GM20431 (cell line): Measurements from ENCODE around the gene TUBGCP3.
"Not testable (repeated sequence)": the region's sequence is repeated elsewhere in the genome, so short reads cannot be mapped to it uniquely, and the experiment has no call there.

ENCODE experiments used
- in situ Hi-C: fragments of 300-500 bp; cut with MseI, MboI; formaldehyde crosslinking; loops from one replicate; pipeline ENCODE4 v1.15.0; 2020; ENCODE audit warnings: low sequenced_read_pairs; ENCODE audit not compliant: unreplicated experiment

Gene TUBGCP3

DNA sequence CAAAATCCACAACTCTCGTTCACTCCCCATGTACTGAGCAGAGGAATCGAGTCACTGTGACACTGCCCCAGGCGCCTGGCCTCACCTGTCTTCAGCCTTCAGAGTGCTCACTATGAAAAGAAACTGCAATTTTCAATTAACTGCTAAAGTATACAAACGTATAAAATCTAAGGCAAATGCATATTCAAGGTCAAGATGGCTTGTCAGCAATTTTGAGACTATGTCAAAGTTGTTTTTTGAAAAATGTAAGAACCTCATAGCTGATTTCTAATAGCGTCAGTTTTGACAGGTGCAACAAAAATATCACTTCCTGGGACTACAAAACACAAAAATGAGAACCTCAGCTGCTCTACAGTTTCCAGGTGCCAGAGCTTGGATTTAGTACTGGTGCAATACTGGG lies 31.4 kb downstream of the TUBGCP3 start:
- in situ Hi-C loops: no loop called here

DNA sequence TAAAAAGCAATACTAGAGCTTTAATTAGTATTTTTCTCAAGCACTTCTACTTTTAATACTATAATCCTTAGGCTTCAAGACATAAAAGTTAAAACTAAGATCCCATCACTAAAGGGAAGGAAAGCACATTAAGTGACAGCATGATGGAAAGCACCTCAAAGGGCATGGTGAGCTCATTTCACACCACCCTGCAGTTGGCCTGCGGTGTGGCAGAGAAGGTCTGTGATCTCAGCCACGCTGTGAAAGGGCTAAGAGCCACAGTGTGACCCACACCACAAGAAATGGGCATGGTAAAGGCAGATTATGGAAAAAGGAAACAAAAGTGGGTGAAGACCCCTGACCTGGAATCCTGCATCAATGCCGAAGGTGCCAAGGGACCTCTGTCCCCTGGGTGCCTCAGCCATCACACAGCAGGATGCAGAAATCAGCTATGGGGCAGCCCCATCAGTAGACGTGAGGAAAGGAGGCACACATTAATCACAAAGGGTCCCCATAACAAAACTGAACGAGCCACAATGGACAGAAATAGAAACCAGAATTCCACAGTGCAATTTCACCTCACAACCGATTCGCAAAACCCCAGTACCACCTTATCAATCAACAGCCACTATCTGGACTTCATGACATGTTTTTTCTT lies 33.6 kb downstream of the TUBGCP3 start:
- in situ Hi-C loops: no loop called here

DNA sequence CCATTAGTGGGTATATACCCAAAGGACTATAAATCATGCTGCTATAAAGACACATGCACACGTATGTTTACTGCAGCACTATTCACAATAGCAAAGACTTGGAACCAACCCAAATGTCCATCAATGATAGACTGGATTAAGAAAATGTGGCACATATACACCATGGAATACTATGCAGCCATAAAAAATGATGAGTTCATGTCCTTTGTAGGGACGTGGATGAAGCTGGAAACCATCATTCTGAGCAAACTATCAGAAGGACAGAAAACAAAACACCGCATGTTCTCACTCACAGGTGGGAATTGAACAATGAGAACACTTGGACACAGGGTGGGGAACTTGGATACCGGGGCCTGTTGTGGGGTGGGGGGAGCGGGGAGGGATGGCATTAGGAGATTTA lies 39.0 kb downstream of the TUBGCP3 start:
- in situ Hi-C loops: not testable (repeated sequence)

DNA sequence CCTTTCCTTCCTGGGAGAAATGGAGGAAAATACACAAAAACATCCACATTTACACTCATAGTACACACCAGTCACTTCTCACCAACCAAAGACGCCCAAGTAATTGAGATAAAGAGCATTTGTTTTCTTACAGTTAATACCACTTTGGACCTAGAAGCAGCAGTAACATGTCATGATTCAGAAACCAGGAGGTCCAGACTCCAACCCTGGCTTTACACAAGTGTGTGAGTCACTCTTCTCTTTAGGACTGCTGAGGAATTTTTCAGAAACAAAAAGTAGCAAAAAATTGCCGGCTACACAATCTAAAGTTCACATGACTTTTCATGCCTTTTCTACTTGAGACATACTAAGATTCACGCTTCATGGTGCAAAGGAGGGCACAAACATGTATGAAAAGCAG lies 42.1 kb downstream of the TUBGCP3 start:
- in situ Hi-C loops: no loop called here

DNA sequence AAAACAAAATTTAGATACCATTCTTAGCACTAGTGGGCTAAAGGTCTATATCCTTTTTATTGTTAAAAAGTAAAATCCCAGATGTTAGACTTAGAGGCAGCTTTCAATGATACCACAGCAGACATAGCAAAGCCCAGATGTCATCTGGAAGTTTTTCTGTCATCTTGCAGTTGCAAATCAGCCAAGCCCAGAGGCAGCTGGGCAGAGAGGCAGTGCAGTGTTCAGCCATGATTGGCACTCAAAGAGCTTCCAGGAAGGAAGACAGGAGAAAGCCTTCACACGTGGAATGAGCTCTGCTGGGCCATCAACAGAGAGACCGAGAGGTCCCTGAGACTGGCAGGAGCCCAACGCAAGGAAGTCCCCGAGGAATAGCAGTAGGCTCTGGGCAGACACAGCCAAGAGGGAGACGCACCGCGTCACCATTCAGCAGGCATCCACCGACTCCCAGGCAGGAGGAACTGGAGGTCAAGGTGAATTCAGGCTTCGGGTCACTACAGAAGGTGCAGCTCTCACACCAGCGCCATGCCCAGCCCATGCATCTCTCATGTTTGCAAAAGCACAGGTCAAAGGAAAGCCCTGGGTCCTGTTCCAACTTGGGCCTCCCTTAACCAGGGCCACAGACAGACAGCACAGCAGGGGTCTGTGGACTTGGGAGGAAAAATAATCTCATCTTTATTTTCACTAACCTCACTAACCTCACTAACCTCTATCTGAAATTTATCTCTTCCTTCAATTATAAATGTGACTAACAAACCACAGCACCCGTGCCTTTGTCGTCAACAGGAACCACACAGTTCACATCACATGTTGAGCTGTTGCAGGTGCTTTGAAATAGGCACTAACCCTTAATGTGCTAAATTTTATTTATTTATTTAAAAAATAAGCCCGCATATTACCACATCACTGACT lies 54.9 kb downstream of the TUBGCP3 start:
- in situ Hi-C loops: no loop called here

DNA sequence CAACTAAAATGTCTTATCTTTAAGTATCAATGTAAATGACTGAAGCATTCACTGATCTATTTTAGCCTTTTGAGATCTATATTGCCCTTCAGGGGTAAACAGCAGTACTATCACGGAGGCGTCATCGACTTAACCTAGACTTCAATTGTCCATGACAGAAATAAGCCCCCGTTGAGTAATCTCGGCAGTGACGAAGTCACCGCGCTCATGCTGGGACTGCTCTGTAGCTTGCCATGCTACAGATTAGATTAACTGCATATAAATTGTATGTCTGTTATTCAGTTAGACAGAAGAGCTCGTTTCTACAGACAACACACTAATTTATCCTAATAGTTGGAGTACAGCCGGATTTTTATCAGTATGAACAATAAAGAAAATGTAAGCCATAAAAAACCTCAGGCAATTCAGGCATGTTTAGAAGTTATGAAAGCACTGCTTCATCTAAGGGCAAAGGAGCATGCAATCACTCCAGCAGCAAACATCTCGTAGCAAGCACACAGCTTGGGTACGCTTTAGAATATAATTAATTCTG lies 56.6 kb downstream of the TUBGCP3 start:
- in situ Hi-C loops: no loop called here

DNA sequence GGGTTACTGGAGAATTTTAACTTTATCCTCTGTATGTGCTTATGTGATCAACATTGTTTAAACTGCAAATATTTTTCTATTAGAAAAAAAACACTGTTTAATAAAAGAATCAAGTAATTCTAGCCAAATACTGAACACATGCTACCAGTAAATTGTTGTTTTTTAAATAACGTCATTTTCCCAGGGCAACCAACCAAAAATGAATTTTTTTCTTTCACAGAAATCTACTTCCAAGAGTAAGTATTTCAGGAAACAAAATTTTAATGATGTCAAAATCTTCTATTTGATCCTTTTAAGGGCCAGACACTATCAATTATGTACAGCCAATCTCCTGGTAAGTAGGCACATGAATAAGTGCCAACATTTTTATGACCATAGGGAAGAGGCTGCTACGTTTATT lies 57.1 kb downstream of the TUBGCP3 start:
- in situ Hi-C loops: no loop called here

DNA sequence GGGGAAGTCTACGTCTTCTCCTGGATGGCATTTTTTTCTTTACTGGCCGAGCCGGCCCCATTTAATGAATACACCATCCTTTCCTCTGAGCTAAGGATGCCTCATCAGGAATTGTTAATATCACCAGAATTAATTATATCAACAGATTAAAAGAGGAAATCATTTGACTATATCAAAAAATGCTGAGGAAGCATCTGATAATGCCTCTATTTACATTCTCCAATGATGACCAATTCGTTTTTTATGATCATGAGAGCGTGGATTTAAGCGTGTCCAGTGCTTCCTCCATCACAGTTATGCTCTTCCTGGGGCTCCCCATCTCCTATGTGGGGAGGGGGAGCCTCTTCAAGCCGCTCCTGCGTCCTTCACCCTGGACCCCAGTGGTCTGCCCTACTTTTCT lies 58.7 kb downstream of the TUBGCP3 start:
- in situ Hi-C loops: no loop called here

DNA sequence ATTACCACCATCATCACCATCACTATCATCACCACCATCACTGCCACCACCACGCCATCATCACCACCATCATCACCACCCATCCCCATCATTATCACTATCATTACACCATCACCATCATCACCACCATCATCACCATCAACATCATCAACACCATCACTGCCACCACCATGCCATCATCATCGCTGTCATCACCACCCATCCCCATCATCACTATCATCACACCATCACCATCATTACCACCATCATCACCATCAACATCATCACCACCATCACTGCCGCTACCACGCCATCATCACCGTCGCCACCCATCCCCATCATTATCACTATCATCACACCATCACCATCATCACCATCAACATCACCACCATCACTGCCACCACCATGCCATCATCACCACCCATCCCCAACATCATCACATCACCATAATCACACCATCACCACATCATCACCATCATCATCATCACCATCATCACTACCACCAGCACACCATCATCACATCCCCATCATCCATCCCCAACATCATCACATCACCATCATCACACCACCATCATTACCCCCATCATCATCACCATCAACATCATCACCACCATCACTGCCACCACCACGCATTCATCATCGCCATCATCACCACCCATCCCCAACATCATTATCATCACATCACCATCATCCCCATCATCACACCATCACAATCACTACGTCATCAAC lies 61.7 kb downstream of the TUBGCP3 start:
- in situ Hi-C loops: no loop called here

DNA sequence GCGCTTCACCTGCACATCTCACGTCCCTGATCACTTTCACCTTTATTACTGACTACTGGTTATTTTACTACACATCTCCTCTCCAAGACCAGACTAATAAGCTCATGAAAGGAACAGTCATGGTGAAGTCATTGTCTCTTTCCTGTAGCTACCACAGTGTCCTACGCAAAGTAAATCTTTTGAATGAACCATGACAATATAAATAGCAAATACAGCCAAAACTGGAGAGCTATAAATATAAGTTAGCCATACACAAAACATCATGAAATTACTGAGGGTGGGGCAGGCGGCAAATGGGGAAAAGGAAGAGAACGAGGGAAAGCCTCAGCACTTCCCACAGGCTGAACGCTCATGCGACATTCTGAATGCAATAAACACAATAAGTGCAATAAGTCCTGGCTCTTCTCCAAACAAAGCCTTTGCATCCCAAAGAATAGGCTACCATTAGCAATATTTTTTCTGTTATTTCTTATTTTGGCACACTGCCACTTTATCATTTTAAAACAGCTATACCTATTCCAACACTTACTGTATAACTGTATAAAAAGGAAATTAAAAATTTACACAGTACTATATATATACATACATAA lies 62.5 kb downstream of the TUBGCP3 start:
- in situ Hi-C loops: no loop called here

DNA sequence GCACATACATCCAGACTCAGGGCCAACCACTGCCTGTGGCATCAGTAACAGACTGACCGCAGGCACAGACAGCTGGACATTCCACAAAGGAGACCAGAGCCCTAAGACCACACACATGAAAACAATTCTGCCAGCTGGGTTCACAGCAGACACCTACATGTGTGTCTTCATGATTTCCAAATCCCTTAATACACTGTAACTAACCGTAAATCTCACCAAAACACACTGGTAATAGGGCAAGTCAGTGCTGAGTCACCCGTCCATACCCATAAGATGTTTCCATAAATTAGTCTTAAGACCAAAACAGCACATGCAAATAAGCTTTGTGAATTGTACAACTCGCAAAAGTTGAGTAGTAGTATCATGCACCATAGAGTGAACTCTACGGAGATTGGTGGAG lies 65.4 kb downstream of the TUBGCP3 start:
- in situ Hi-C loops: no loop called here

DNA sequence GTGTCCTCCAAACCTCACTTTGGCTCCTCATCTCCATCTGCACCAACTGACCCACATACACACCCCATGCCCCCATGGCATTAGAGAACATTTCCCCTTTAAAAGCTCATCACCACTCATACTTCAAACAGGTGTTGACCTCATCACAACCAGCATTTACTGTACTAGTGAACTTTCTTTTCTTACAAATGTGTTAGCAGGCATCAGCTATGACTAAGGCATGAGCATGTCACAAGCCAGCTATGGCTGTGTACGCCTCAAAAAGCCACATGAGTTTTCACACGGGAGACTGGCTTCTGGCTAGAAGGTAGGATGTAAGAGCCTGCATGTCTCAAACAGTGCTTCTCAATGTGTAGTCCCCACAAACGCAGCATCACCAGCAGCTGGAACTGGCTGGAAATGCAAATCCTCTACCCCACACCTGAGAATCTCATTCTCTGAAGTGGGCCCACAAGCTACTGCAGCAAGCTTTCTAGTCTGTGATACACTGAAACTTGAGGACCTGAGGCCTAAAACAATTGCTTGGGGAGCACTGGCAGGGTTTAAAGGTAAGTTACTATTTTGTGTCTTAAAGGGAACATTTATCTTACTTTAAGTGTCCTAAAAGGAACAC lies 66.8 kb downstream of the TUBGCP3 start:
- in situ Hi-C loops: no loop called here

DNA sequence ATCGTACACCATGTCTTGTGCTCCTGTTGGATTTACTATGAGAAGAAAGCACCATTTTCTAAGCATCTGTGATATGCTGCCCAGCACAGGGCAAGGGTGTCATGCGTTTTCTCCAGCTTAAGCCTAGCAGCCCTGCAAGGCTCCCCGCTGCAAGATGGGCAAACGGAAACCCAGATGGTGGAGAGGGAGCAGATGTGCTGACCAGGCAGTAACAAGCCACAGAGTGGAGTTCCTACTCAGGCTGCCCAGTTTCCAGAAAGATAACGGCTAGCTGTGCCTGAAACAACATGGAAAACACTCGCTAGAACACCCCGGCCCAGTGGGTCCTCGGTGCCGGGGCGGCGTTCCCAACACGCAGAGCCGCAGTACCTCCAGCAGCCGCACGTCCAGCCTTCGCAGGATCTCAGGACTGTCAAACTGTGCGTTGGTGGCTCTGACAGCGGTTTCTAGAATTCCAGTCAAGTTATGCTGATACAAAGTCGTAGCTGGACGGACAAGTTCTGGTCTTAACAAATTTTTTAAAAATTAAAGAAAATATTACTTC lies 68.4 kb downstream of the TUBGCP3 start:
- in situ Hi-C loops: no loop called here

DNA sequence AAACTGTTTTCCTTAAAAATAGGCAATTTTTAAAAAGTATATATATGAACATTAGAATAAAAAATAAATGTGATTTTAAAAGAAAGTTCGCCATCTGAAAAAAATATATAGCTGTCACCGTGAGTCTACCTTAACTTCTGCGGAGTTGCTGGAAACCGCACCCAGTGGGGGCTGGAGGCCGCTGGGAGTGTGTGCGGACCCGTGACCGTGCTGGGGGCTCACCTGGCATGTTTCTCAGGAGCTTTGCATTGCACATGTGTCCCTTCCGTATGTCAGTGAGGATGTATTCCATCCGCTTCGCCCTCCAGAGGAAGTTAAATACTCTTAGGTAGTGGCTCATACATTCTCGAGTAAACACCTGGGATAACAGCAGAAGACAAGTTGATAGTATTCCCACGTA lies 71.7 kb downstream of the TUBGCP3 start:
- in situ Hi-C loops: no loop called here

DNA sequence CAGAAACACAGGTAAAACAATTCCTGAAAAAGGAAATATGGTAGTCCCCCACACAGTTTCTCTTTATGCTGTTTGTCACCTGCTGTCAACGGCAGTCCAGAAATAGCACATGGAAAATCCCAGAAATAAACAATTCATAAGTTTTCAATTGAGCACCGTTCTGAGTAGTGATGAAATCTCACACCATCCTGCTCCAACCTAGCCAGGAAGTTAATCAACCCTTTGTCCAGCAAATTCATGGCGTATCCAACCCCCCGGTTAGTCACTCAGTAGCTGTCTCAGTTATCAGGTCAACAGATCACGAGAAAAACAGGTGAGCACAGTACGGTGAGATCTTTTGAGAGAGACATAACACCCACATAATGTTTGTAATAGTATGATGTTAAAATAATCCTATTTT lies 74.2 kb downstream of the TUBGCP3 start:
- in situ Hi-C loops: no loop called here

DNA sequence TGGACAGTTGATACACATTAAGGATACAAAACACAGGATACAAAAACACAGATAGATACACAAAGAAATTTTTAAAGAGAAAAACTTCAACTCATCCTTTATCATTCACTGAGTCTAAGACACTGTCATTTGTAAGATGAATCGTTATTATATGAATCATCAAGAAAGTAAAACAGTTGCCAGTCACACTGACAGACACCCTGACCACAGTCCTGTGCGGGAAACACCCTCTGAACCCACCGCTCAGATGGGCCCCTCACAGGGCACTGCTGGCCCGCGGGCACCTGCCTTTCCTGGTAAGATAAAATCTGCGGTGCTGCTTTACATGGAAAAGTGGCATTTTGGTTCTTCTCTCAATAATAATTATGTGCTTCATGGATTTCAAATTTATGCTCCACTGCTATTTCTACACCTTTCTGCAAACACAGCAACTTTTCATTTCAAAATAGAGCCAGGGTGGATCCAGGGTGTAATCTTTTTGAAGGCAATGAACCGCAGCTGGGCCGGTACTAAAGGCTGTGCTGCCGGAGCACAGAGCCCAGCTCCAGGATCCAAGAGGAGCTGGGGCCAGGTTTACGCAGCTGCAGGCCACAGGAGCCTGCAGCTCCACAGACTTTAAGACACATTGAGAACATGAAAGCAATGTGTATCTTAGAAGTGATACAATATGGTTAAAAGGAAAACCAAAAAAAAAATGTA lies 76.8 kb downstream of the TUBGCP3 start:
- in situ Hi-C loops: no loop called here

DNA sequence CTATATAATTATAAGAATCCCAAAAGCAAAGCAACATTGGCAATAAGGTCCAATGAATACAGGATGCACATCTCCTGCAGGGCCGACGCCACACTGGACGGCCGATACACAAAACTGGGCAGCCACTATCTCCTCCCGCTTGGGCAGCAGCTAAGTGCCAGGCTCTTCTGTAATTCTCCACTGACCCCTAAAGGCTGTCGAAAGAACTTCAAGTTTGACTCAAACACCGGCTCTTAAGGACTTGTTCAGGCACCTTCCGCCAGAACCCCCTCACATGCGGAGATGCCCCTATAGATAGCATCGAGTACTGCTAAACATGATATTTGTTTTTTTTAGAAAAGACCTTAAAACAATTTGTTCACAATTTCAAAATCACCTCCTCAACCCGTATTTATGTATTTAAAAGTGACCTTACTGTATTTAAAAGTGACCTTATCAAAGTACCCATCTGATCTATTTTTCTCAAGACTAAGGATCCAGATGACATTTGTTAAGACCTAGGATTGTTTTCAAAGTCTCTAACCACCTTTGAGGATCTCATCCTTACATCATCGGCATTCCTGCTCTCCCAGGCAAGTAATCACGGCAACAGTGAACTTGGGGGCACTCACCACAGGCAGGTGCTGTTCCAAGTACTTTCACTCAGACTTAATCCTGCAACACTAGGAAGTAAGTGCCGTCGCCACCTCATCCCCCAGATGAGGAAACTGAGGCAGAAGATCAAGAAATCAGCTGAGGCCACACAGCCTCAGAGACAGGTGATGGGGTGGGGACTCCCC lies 77.8 kb downstream of the TUBGCP3 start:
- in situ Hi-C loops: no loop called here

DNA sequence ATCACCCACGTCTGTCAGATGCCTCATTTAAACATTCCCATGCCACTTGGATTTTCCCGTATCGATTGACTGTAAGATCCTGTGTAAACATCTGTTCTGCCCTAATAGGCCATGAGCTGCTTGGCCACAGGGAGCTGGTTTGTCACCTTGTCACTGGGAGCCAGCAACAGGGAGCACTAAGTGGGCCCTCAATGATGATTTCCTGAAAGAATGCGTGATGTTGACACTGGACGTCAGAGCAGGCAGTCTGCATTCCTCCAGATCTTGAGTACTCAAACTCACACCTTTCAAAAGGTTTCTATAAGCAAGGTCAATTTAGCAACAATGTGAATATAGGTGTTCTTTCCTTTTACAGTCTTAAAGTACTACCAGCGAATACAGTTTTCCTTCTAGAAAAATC lies 78.8 kb downstream of the TUBGCP3 start:
- in situ Hi-C loops: no loop called here
